Neural crest cell (in vitro differentiated cells): Measurements from ENCODE around the gene WNT3. TPM values are rescaled to one million over a fixed set of nuclear protein-coding genes. Genes with fewer than 3 reads are reported as not detected.
"Not testable (repeated sequence)": the region's sequence is repeated elsewhere in the genome, so short reads cannot be mapped to it uniquely, and the experiment has no call there.

ENCODE experiments used
- DNase-seq: peaks from one replicate; pipeline ENCODE4 v3.0.0; 2021; ENCODE audit warnings: low read depth, mixed read lengths, low spot score
- H3K27ac Mint-ChIP-seq: one replicate; pipeline ENCODE4 v1.8.0; 2021; ENCODE audit warnings: mild to moderate bottlenecking, mixed read lengths; ENCODE audit not compliant: unreplicated experiment
- H3K27me3 Mint-ChIP-seq: 2 replicates; pipeline ENCODE4 v1.8.0; 2021; ENCODE audit warnings: low read depth, mild to moderate bottlenecking, mixed read lengths
- H3K36me3 Mint-ChIP-seq: 2 replicates; pipeline ENCODE4 v1.8.0; 2021; ENCODE audit warnings: low read depth, mild to moderate bottlenecking, mixed read lengths
- H3K4me1 Mint-ChIP-seq: 2 replicates; pipeline ENCODE4 v1.8.0; 2021; ENCODE audit warnings: mixed read lengths
- H3K4me3 Mint-ChIP-seq: one replicate; pipeline ENCODE4 v1.8.0; 2021; ENCODE audit warnings: mild to moderate bottlenecking, mixed read lengths
- H3K9me3 Mint-ChIP-seq: 2 replicates; pipeline ENCODE4 v1.8.0; 2021; ENCODE audit warnings: mixed read lengths
- total RNA-seq: library from RNA; stranded (reverse); gene quantifications from 2 replicates; pipeline ENCODE4 v1.2.1, GENCODE V29; 2021
- TF ChIP-seq, protein P1 (sequence below): fragments of 200-600 bp; sonication (generic); conservative IDR thresholded peaks from 2 replicates; pipeline ENCODE4 v1.5.0; 2021; ENCODE audit warnings: antibody characterized with exemption, mild to moderate bottlenecking

Gene WNT3
- total RNA-seq, 1 donor from 2014 or later: 9.3 TPM

- peaks cover 7% of the 10 kb centered on the region for H3K4me1 Mint-ChIP-seq
- H3K9me3 Mint-ChIP-seq: no peaks in the 10 kb centered on the region
- TF ChIP-seq, protein P1, sequence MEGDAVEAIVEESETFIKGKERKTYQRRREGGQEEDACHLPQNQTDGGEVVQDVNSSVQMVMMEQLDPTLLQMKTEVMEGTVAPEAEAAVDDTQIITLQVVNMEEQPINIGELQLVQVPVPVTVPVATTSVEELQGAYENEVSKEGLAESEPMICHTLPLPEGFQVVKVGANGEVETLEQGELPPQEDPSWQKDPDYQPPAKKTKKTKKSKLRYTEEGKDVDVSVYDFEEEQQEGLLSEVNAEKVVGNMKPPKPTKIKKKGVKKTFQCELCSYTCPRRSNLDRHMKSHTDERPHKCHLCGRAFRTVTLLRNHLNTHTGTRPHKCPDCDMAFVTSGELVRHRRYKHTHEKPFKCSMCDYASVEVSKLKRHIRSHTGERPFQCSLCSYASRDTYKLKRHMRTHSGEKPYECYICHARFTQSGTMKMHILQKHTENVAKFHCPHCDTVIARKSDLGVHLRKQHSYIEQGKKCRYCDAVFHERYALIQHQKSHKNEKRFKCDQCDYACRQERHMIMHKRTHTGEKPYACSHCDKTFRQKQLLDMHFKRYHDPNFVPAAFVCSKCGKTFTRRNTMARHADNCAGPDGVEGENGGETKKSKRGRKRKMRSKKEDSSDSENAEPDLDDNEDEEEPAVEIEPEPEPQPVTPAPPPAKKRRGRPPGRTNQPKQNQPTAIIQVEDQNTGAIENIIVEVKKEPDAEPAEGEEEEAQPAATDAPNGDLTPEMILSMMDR: no peak
- no peaks in the 10 kb centered on the region for H3K36me3 Mint-ChIP-seq
- no peak overlapping the region for H3K27ac Mint-ChIP-seq
- DNase-seq: no peak
- H3K4me3 Mint-ChIP-seq: no peak overlapping the region
- H3K27me3 Mint-ChIP-seq: peaks cover 7% of the 10 kb centered on the region
Measured at GRCh38 chr17:46793541-46793940, 25.0 kb downstream of the WNT3 start.

- not testable (repeated sequence) for H3K4me1 Mint-ChIP-seq, H3K9me3 Mint-ChIP-seq, H3K4me3 Mint-ChIP-seq, H3K27ac Mint-ChIP-seq, DNase-seq, H3K27me3 Mint-ChIP-seq, H3K36me3 Mint-ChIP-seq
Measured at GRCh38 chr17:46793023-46793422, 25.5 kb downstream of the WNT3 start.

- H3K4me1 Mint-ChIP-seq: peaks cover 8% of the 10 kb centered on the region
- H3K27me3 Mint-ChIP-seq: peaks cover 7% of the 10 kb centered on the region
- no peak overlapping the region for H3K4me3 Mint-ChIP-seq
- H3K27ac Mint-ChIP-seq: peak overlapping the region; percentile 4
- H3K9me3 Mint-ChIP-seq: no peaks in the 10 kb centered on the region
- H3K36me3 Mint-ChIP-seq: no peaks in the 10 kb centered on the region
- TF ChIP-seq, protein P1: no peak
- DNase-seq: no peak
Measured at GRCh38 chr17:46792071-46792470, 26.4 kb downstream of the WNT3 start.

- H3K27ac Mint-ChIP-seq: peak overlapping the region; percentile 19
- TF ChIP-seq, protein P1: no peak
- H3K27me3 Mint-ChIP-seq: peaks cover 7% of the 10 kb centered on the region
- no peaks in the 10 kb centered on the region for H3K36me3 Mint-ChIP-seq
- H3K9me3 Mint-ChIP-seq: no peaks in the 10 kb centered on the region
- H3K4me3 Mint-ChIP-seq: no peak overlapping the region
- peaks cover 8% of the 10 kb centered on the region for H3K4me1 Mint-ChIP-seq
- no peak for DNase-seq
Measured at GRCh38 chr17:46791531-46791930, 27.0 kb downstream of the WNT3 start.

- DNase-seq: no peak
- Mint-ChIP-seq H3K27ac (no peak overlapping the region), H3K4me1 (peaks cover 4% of the 10 kb centered on the region), H3K27me3 (peaks cover 7% of the 10 kb centered on the region), H3K36me3 (no peaks in the 10 kb centered on the region), H3K4me3 (no peak overlapping the region), H3K9me3 (no peaks in the 10 kb centered on the region)
- TF ChIP-seq, protein P1: no peak
Measured at GRCh38 chr17:46790216-46790615, 28.3 kb downstream of the WNT3 start.

DNA sequence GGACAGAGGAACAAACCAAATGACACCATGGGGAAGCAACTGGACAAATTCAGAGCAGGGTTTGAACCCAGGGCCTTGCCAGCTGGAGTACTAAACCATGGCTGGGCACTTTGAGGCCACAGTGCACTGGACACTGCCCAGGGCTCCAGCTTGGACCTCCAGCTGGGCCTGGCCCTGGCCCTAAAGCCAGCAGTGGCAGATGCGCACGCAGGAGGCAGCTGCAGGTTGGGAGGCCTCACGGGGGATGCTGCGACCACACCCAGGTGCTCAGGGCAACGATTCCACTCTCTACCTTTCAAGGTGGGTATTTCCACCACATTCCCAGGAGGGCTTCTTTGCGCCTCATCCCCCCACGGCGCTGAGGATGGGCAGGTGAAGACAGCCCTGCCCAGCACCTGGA is 28.9 kb downstream of the WNT3 start:
- H3K27ac Mint-ChIP-seq: no peak overlapping the region
- TF ChIP-seq, protein P1: no peak
- no peak for DNase-seq
- H3K4me3 Mint-ChIP-seq: no peak overlapping the region
- no peaks in the 10 kb centered on the region for H3K36me3 Mint-ChIP-seq
- peaks cover 7% of the 10 kb centered on the region for H3K27me3 Mint-ChIP-seq
- peaks cover 4% of the 10 kb centered on the region for H3K4me1 Mint-ChIP-seq
- H3K9me3 Mint-ChIP-seq: no peaks in the 10 kb centered on the region
